CD4-positive, CD25-positive, alpha-beta regulatory T cell (primary cell): ENCODE results near the gene KRT83. TPM values are rescaled to one million over a fixed set of nuclear protein-coding genes. Genes with fewer than 3 reads are reported as not detected.
A peak's percentile ranks its signal among the peaks of the same experiment; 100 is the strongest.

Experiments used
- ATAC-seq, 2 donors: fragments of 150-1000 bp; cut with Tn5 transposase; one replicate each; pipeline ENCODE4 v1.10.0; 2021; ENCODE audit warnings: low read depth in 2 of 2, moderate number of reproducible peaks in 2 of 2, moderate library complexity in 1 of 2
- DNase-seq, 3 donors: peaks; one replicate each; pipeline versions ENCODE4 v3.0.0 to v3.0.0-alpha.2; 2012 to 2022; ENCODE audit warnings: mixed read lengths in 1 of 3
- H3K27ac ChIP-seq: one replicate; pipeline ENCODE4 v1.7.0; 2013; ENCODE audit warnings: mild to moderate bottlenecking, low read length; ENCODE audit not compliant: insufficient read depth, poor library complexity, severe bottlenecking
- H3K27me3 ChIP-seq: one replicate; pipeline ENCODE4 v1.7.0; 2013; ENCODE audit warnings: low read length; ENCODE audit not compliant: control insufficient read depth, insufficient read depth
- H3K36me3 ChIP-seq: one replicate; pipeline ENCODE4 v1.7.0; 2013; ENCODE audit warnings: mild to moderate bottlenecking, low read length, moderate library complexity; ENCODE audit not compliant: control insufficient read depth, insufficient read depth
- H3K4me1 ChIP-seq: 2 replicates; pipeline ENCODE4 v1.7.0; 2013; ENCODE audit warnings: mild to moderate bottlenecking, low read length; ENCODE audit not compliant: insufficient read depth, control insufficient read depth, poor library complexity, severe bottlenecking
- H3K4me3 ChIP-seq: one replicate; pipeline ENCODE4 v1.7.0; 2013; ENCODE audit warnings: low read depth, mild to moderate bottlenecking, low read length, moderate library complexity
- H3K9me3 ChIP-seq, 2 experiments: 1 replicate in 1 of 2; 2 replicates in 1 of 2; pipeline ENCODE4 v1.7.0; 2013; ENCODE audit warnings: low read length in 2 of 2, mild to moderate bottlenecking in 1 of 2, moderate library complexity in 1 of 2; ENCODE audit not compliant: control insufficient read depth in 2 of 2
- H3K27ac Mint-ChIP-seq, 3 donors: one replicate each; pipeline ENCODE4 v1.8.0; 2020 to 2022; ENCODE audit warnings: mild to moderate bottlenecking in 3 of 3, mixed read lengths in 3 of 3, moderate library complexity in 2 of 3
- H3K27me3 Mint-ChIP-seq: one replicate; pipeline ENCODE4 v1.8.0; 2022; ENCODE audit warnings: mild to moderate bottlenecking, mixed read lengths
- H3K36me3 Mint-ChIP-seq: one replicate; pipeline ENCODE4 v1.8.0; 2020; ENCODE audit warnings: mixed read lengths
- H3K4me1 Mint-ChIP-seq, 4 donors: one replicate each; pipeline ENCODE4 v1.8.0; 2020 to 2022; ENCODE audit warnings: mixed read lengths in 4 of 4, mild to moderate bottlenecking in 1 of 4
- H3K4me3 Mint-ChIP-seq, 4 donors: one replicate each; pipeline ENCODE4 v1.8.0; 2020 to 2022; ENCODE audit warnings: mild to moderate bottlenecking in 4 of 4, mixed read lengths in 4 of 4, moderate library complexity in 3 of 4
- H3K9me3 Mint-ChIP-seq, 7 donors: one replicate each; pipeline ENCODE4 v1.8.0; 2020 to 2022; ENCODE audit warnings: mixed read lengths in 7 of 7, mild to moderate bottlenecking in 3 of 7, moderate library complexity in 2 of 7
- polyA plus RNA-seq, 4 donors: library from polyadenylated mRNA; unstranded; fragments of 300-500 nt; fragmentation: Illumina TruSeq; gene quantifications; one replicate each; pipeline ENCODE4 v1.2.3, GENCODE V29; 2021
- total RNA-seq: library from RNA; stranded (reverse); gene quantifications from one replicate; pipeline ENCODE4 v1.2.3, GENCODE V29; 2022

KRT83 gene
- total and polyA plus RNA-seq, 5 donors from 2014 or later = not detected

- Mint-ChIP-seq H3K4me3 (no peak overlapping the region), H3K27me3 (peaks cover under 1% of the 10 kb centered on the region), H3K36me3 (no peaks in the 10 kb centered on the region), H3K27ac (peak overlapping the region in 1 of 3 donors; percentile 37), H3K9me3 (no peaks in the 10 kb centered on the region), H3K4me1 (peaks cover 4 to 9% (median 7%) of the 10 kb centered on the region in 4 donors)
- no peak for ATAC-seq
- Histone ChIP-seq H3K9me3 (no peaks in the 10 kb centered on the region), H3K36me3 (no peaks in the 10 kb centered on the region), H3K27me3 (no peaks in the 10 kb centered on the region), H3K27ac (no peak overlapping the region), H3K4me1 (peaks cover 6% of the 10 kb centered on the region), H3K4me3 (no peak overlapping the region)
- no peak for DNase-seq
These were observed 6.8 kb upstream of the KRT83 start for GRCh38 chr12:52327830-52328500.

- H3K27ac Mint-ChIP-seq = peak overlapping the region in 2 of 3 donors; percentile 37 to 38
- peak; percentile 55 to 88 (median 69) for DNase-seq
These were observed 6.0 kb upstream of the KRT83 start for GRCh38 chr12:52327052-52327829.

GRCh38 chr12:52324153-52324444 is 2.9 kb upstream of the KRT83 start:
- Mint-ChIP-seq H3K4me3 (no peak overlapping the region), H3K27me3 (peaks cover 28% of the 10 kb centered on the region), H3K36me3 (no peaks in the 10 kb centered on the region), H3K9me3 (peaks cover 0 to 3% (median 0%) of the 10 kb centered on the region in 7 donors), H3K4me1 (peaks cover 4 to 9% (median 7%) of the 10 kb centered on the region in 4 donors), H3K27ac (no peak overlapping the region)
- Histone ChIP-seq H3K9me3 (no peaks in the 10 kb centered on the region), H3K27me3 (no peaks in the 10 kb centered on the region), H3K4me1 (peaks cover 6% of the 10 kb centered on the region), H3K27ac (no peak overlapping the region), H3K4me3 (no peak overlapping the region), H3K36me3 (no peaks in the 10 kb centered on the region)
- ATAC-seq (no peak), DNase-seq (no peak)

More at GRCh38 chr12:52327052-52327829, 6.0 kb upstream of the KRT83 start:
- peaks cover 8% of the 10 kb centered on the region for H3K27me3 Mint-ChIP-seq
- H3K27me3 ChIP-seq = no peaks in the 10 kb centered on the region
- H3K36me3 Mint-ChIP-seq = no peaks in the 10 kb centered on the region
- peak; percentile 94 to 95 for ATAC-seq
- H3K4me1 Mint-ChIP-seq = peaks cover 4 to 9% (median 7%) of the 10 kb centered on the region in 4 donors
- peaks cover 6% of the 10 kb centered on the region for H3K4me1 ChIP-seq
- no peak overlapping the region for H3K4me3 ChIP-seq
- no peaks in the 10 kb centered on the region for H3K9me3 Mint-ChIP-seq
- H3K4me3 Mint-ChIP-seq = peak overlapping the region in 1 of 4 donors; percentile 2
- H3K9me3 ChIP-seq = no peaks in the 10 kb centered on the region
- H3K36me3 ChIP-seq = no peaks in the 10 kb centered on the region
- H3K27ac ChIP-seq = no peak overlapping the region

- no peak overlapping the region for H3K4me3 Mint-ChIP-seq
- no peaks in the 10 kb centered on the region for H3K9me3 ChIP-seq
- no peaks in the 10 kb centered on the region for H3K36me3 Mint-ChIP-seq
- peaks cover 6% of the 10 kb centered on the region for H3K4me1 ChIP-seq
- peaks cover 30% of the 10 kb centered on the region for H3K27me3 Mint-ChIP-seq
- H3K4me1 Mint-ChIP-seq = peaks cover 4 to 9% (median 7%) of the 10 kb centered on the region in 4 donors
- no peak overlapping the region for H3K27ac Mint-ChIP-seq
- DNase-seq (no peak), ATAC-seq (no peak)
- no peak overlapping the region for H3K4me3 ChIP-seq
- H3K9me3 Mint-ChIP-seq = peaks cover 0 to 3% (median 0%) of the 10 kb centered on the region in 7 donors
- no peaks in the 10 kb centered on the region for H3K36me3 ChIP-seq
- no peak overlapping the region for H3K27ac ChIP-seq
- no peaks in the 10 kb centered on the region for H3K27me3 ChIP-seq
These were observed 2.4 kb upstream of the KRT83 start for GRCh38 chr12:52323416-52324152.

- DNase-seq (no peak), ATAC-seq (no peak)
- H3K27ac Mint-ChIP-seq = no peak overlapping the region
- Histone ChIP-seq H3K27ac (no peak overlapping the region), H3K36me3 (no peaks in the 10 kb centered on the region), H3K9me3 (no peaks in the 10 kb centered on the region), H3K4me1 (peaks cover 6% of the 10 kb centered on the region), H3K4me3 (no peak overlapping the region), H3K27me3 (no peaks in the 10 kb centered on the region)
- H3K27me3 Mint-ChIP-seq = peaks cover 30% of the 10 kb centered on the region
- H3K9me3 Mint-ChIP-seq = peaks cover 0 to 3% (median 0%) of the 10 kb centered on the region in 7 donors
- H3K4me3 Mint-ChIP-seq = no peak overlapping the region
- H3K36me3 Mint-ChIP-seq = no peaks in the 10 kb centered on the region
- H3K4me1 Mint-ChIP-seq = peaks cover 4 to 9% (median 7%) of the 10 kb centered on the region in 4 donors
These were observed 1.8 kb upstream of the KRT83 start for GRCh38 chr12:52323001-52323400.

- H3K9me3 Mint-ChIP-seq = peaks cover 0 to 3% (median 0%) of the 10 kb centered on the region in 7 donors
- Histone ChIP-seq H3K36me3 (no peaks in the 10 kb centered on the region), H3K4me1 (no peaks in the 10 kb centered on the region), H3K4me3 (no peak overlapping the region), H3K27ac (no peak overlapping the region), H3K27me3 (no peaks in the 10 kb centered on the region), H3K9me3 (no peaks in the 10 kb centered on the region)
- ATAC-seq (no peak), DNase-seq (no peak)
- no peak overlapping the region for H3K4me3 Mint-ChIP-seq
- H3K36me3 Mint-ChIP-seq = no peaks in the 10 kb centered on the region
- H3K27me3 Mint-ChIP-seq = peaks cover 30% of the 10 kb centered on the region
- H3K27ac Mint-ChIP-seq = no peak overlapping the region
- peaks cover 0 to 4% (median under 1%) of the 10 kb centered on the region in 4 donors for H3K4me1 Mint-ChIP-seq
These were observed 871 bp upstream of the KRT83 start for GRCh38 chr12:52322069-52322468.

GRCh38 chr12:52321418-52321817 is 220 bp upstream of the KRT83 start:
- no peaks in the 10 kb centered on the region for H3K36me3 Mint-ChIP-seq
- Histone ChIP-seq H3K4me3 (no peak overlapping the region), H3K36me3 (no peaks in the 10 kb centered on the region), H3K27ac (no peak overlapping the region), H3K4me1 (no peaks in the 10 kb centered on the region), H3K27me3 (no peaks in the 10 kb centered on the region), H3K9me3 (no peaks in the 10 kb centered on the region)
- H3K27ac Mint-ChIP-seq = no peak overlapping the region
- peaks cover 0 to 3% (median 0%) of the 10 kb centered on the region in 7 donors for H3K9me3 Mint-ChIP-seq
- H3K4me1 Mint-ChIP-seq = peaks cover 0 to 4% (median 0%) of the 10 kb centered on the region in 4 donors
- ATAC-seq (no peak), DNase-seq (no peak)
- no peak overlapping the region for H3K4me3 Mint-ChIP-seq
- H3K27me3 Mint-ChIP-seq = peaks cover 30% of the 10 kb centered on the region
